GM13977 (cell line): ENCODE results near the gene AMFR.
"Not testable (repeated sequence)": the region's sequence is repeated elsewhere in the genome, so short reads cannot be mapped to it uniquely, and the experiment has no call there.

Experiments used
- DNase-seq: peaks from one replicate; pipeline ENCODE4 v3.0.0; 2012; ENCODE audit warnings: low spot score
- in situ Hi-C: fragments of 300-500 bp; cut with MboI; formaldehyde crosslinking; loops from one replicate; pipeline ENCODE4 v1.12.0; 2022; ENCODE audit warnings: low sequenced_read_pairs, low pct_unique_long_range_greater_than_20kb, mixed read lengths, inconsistent platforms; ENCODE audit not compliant: unreplicated experiment
- TF ChIP-seq, protein P1 (sequence below): IDR thresholded peaks from 2 replicates; pipeline ENCODE4 v1.5.1; 2012; ENCODE audit warnings: mild to moderate bottlenecking, control low read depth; ENCODE audit not compliant: insufficient read depth; ENCODE audit errors: extremely low read depth, missing control alignments

Gene AMFR

DNA sequence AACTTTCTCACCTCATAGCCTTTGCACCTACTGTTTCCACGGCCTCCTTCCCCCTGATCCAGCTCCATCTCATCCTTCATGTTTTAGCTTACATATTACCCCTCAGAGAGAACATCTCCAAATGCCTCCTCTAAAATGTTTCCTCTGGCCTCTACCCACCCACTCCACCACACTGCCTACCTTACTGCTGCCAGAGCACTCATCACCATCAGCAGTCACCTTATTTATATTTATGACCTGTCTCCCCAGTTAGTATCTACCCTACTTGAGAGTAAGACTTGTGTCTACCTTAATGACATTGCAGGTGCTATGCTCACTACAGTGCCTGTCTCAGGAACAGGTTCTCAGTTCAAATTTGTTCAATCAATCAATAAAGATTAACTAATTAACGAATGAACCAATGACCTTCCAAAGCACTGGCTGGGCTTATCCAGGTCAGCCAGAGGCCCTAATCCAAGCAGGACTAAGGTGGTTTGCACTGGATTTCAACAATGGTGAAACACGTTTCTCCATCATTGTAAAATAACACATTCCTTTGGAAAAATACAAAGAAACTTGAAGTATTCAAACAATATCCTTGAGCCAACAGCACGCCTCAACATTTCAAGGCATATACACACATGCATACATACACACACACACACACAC lies 41.1 kb downstream of the AMFR start:
- TF ChIP-seq, protein P1, sequence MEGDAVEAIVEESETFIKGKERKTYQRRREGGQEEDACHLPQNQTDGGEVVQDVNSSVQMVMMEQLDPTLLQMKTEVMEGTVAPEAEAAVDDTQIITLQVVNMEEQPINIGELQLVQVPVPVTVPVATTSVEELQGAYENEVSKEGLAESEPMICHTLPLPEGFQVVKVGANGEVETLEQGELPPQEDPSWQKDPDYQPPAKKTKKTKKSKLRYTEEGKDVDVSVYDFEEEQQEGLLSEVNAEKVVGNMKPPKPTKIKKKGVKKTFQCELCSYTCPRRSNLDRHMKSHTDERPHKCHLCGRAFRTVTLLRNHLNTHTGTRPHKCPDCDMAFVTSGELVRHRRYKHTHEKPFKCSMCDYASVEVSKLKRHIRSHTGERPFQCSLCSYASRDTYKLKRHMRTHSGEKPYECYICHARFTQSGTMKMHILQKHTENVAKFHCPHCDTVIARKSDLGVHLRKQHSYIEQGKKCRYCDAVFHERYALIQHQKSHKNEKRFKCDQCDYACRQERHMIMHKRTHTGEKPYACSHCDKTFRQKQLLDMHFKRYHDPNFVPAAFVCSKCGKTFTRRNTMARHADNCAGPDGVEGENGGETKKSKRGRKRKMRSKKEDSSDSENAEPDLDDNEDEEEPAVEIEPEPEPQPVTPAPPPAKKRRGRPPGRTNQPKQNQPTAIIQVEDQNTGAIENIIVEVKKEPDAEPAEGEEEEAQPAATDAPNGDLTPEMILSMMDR: no peak
- no peak for DNase-seq
- in situ Hi-C loops: no loop called here

DNA sequence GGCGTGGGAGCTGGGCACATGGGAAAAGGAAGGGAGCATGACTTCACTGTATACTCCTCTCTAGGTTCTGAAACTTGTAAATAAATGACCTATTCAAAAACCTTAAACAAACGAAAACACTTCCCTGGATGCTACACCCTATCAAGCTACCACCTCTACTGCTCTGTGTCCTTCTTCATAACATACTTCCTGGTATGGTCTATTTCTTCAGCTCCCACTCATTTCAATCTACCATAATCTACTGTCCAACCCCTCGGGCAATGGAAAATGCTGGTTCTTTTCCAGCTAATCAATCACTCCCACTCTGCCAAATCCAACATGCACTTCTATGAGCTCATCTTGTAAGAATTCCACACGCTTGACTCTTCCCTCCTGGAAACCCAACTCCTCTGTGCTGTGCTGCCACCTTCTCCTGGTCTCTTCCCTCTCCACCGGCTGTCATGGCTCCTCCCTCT lies 42.4 kb downstream of the AMFR start:
- no peak for DNase-seq
- TF ChIP-seq, protein P1: no peak

DNA sequence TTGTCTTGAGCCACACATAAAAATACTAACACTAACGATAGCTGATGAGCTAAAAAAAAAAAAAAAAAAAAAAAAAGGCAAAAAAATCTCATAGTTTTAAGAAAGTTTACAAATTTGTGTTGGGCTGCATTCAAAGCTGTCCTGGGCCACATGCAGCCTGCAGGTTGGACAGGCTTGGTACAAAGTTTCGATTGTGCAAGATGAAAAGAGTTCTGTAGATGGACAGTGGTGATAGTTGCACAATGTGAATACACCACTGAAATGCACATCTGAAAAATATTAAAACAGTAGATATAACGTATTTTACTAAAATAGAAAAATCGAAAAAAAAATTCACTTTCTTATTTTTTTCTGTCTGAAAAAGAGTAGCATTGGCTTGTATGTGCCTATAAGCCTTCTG lies 42.9 kb downstream of the AMFR start:
- in situ Hi-C loops: no loop called here
- TF ChIP-seq, protein P1: no peak
- DNase-seq: no peak

More for the DNA sequence above, 42.4 kb downstream of the AMFR start:
- in situ Hi-C loops: no loop called here

DNA sequence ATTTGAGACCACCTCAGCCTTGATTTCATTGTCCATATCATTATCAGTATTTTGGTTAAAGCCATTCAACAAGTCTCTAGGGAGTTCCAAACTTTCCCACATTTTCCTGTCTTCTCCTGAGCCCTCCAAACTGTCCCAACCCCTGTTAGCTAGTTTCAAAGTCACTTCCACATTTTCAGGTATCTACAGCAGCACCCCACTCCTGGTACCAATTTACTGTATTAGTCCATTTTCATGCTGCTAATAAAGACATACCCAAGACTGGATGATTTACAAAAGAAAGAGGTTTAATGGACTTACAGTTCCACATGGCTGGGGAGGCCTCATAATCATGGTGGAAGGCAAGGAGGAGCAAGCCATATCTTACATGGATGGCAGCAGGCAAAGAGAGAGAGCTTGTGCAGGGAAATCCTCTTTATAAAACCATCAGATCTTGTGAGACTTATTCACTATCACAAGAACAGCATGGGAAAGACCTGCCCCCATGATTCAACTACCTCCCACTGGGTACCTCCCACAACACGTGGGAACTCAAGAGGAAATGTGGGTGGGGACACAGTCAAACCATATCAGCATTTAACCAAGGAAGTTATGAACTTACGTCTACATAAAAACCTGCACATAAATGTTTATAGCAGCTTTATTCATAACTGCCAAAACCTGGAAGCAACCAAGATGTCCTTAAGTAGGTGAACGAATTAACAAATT lies 44.4 kb downstream of the AMFR start:
- DNase-seq, in situ Hi-C loops: not testable (repeated sequence)

DNA sequence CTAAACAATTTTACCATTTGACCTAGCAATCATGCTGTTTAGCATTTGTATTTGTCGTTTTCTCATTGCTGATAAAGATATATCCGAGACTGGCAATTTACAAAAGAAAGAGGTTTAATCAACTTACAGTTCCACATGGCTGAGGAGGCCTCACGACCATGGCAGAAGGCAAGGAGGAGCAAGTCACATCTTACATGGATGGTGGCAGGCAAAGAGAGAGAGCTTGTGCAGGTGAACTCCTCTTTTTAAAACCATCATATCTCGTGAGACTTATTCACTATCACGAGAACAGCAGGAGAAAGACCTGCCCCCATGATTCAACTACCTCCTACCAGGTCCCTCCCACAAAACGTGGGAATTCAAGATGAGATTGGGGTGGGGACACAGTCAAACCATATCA lies 46.3 kb downstream of the AMFR start:
- DNase-seq, in situ Hi-C loops: not testable (repeated sequence)

DNA sequence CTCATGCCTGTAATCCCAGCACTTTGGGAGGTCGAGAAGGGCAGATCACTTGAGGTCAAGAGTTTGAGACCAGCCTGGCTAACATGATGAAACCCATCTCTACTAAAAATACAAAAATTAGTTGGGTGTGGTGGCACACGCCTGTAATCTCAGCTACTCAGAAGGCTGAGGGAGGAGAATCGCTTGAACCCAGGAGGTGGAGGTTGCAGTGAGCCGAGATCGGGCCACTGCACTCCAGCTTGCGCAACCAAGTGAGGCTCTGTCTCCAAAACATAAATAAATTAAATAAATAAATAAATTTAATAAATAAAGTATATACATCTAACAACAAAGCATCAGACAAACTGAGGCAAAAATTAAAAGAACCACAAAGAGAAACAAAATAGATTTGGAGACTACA lies 49.6 kb downstream of the AMFR start:
- in situ Hi-C loops, DNase-seq: not testable (repeated sequence)

DNA sequence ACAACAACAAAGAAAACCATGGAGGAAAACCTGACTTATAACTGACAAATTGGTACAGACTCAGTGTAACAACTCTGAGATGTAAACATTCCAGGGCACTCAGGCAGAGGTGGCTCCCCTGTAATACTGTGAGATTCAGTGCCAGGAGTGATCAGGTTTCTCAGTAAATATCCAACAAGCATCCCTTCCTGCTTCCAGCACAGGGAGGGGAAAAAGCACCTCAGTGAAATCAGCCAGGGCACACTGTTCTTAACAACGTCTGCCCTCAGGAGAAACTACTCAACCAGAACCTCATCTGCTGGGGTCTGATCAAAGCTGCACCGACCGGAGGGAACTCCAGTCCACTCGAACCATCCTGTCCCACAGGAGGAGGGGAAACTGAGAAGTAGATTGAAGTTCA lies 52.3 kb downstream of the AMFR start:
- TF ChIP-seq, protein P1: no peak
- no peak for DNase-seq

DNA sequence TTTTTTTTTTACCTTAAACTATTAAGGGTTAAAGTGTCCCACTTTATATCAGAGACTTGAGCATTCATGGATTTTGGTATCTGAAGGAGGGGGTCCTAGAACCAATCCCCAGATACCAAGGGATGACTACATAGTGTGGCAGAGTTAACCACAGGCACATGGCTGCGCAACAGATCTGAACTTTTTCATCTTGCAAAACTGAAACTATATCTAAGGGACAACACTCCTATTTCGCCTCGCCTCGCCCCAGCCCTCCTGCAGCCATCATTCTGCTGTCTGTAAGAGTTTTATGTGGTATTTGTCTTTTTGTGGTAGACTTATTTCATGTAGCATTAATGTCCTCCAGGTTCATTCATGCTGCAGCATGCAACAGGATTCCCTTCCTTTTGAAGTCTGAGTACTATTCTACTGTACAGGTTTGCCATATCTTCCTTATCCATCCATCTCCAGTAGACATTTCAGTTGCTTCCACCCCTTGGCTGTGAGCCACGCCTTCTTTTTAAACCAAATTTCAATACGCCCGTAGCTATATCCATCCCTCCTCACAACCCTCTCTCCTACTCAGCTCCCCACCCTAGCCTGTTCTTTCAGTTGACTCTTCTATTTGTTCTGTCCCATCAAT lies 53.2 kb downstream of the AMFR start:
- in situ Hi-C loops: no loop called here
- TF ChIP-seq, protein P1: no peak
- no peak for DNase-seq

More for the DNA sequence above, 52.3 kb downstream of the AMFR start:
- in situ Hi-C loops: no loop called here
